Fibroblast of villous mesenchyme (primary cell): ENCODE results near the gene SF3A1. TPM values are rescaled to one million over a fixed set of nuclear protein-coding genes. Genes with fewer than 3 reads are reported as not detected.
"Not testable (repeated sequence)": the region's sequence is repeated elsewhere in the genome, so short reads cannot be mapped to it uniquely, and the experiment has no call there.

ENCODE experiments used
- DNase-seq: peaks from one replicate; pipeline ENCODE4 v3.0.0-alpha.2; 2010; ENCODE audit warnings: low read depth
- H3K4me3 ChIP-seq: 2 replicates; pipeline ENCODE4 v1.5.1; 2011; ENCODE audit warnings: low read depth, mild to moderate bottlenecking, low read length
- total RNA-seq: library from RNA; depleted of rRNA; stranded (reverse); fragments of >200 nt; gene quantifications from 2 replicates; pipeline ENCODE4 v1.2.3, GENCODE V29; 2012
- TF ChIP-seq, protein P1 (sequence below): IDR thresholded peaks from 2 replicates; pipeline ENCODE4 v1.5.1; 2012; ENCODE audit warnings: low read depth, mild to moderate bottlenecking, low read length; ENCODE audit not compliant: insufficient read depth

The SF3A1 gene
- total RNA-seq, 1 donor = 27.2 TPM

DNA sequence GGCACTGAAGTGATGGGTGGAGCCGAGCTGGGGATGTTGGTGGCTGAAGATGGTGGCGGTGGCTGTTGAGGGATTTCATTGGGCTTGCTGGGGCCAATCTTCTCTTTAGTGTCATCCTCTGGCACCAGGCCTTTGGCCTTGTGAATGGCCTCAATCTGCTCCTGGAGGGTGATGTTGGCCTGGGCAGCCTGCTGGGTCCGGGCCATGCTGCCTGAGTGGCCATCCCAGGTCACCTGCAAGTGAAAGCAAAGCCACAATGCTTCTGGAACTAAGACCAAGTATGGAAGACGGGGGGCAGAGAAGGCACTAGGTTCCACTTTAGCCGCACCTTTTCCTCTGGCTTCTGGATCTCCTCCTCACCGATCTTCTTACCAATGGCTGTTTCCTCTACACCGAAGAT, 17.9 kb downstream of the SF3A1 start:
- TF ChIP-seq, protein P1, sequence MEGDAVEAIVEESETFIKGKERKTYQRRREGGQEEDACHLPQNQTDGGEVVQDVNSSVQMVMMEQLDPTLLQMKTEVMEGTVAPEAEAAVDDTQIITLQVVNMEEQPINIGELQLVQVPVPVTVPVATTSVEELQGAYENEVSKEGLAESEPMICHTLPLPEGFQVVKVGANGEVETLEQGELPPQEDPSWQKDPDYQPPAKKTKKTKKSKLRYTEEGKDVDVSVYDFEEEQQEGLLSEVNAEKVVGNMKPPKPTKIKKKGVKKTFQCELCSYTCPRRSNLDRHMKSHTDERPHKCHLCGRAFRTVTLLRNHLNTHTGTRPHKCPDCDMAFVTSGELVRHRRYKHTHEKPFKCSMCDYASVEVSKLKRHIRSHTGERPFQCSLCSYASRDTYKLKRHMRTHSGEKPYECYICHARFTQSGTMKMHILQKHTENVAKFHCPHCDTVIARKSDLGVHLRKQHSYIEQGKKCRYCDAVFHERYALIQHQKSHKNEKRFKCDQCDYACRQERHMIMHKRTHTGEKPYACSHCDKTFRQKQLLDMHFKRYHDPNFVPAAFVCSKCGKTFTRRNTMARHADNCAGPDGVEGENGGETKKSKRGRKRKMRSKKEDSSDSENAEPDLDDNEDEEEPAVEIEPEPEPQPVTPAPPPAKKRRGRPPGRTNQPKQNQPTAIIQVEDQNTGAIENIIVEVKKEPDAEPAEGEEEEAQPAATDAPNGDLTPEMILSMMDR = no peak
- DNase-seq = no peak
- H3K4me3 ChIP-seq = no peak overlapping the region

DNA sequence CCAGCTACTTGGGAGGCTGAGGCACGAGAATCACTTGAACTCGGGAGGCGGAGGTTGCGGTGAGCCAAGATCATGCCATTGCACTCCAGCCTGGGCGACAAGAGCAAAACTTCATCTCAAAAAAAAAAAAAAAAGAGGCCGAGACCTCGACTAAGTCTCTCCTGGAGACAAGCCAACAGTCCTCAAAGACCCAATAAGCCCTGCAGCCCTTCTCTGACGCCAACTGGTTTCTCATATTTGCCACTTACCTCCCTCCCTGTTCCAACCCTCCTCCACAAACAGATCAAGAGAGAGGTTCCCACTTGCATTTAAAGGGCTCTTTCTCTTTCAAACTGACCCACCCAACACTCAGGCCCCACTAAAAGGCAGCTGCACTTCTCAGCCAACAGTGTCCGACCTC, 18.4 kb downstream of the SF3A1 start:
- not testable (repeated sequence) for H3K4me3 ChIP-seq, DNase-seq

DNA sequence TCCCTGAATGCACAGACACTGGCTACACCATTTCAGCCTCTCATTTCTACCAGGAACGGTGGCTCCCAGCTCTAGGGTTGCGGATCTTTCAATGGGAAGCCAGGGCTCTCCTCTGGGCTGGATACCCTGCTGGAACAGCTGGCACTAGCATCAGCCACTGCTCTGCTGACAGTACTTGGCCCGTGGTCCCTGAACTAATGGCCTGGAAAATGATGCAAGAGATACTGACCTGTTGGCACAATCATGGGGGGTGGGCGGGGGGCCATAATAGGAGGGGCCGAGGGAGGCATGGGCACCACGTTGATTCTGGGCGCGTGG, 19.3 kb downstream of the SF3A1 start:
- no peak overlapping the region for H3K4me3 ChIP-seq
- TF ChIP-seq, protein P1 = no peak
- no peak for DNase-seq

DNA sequence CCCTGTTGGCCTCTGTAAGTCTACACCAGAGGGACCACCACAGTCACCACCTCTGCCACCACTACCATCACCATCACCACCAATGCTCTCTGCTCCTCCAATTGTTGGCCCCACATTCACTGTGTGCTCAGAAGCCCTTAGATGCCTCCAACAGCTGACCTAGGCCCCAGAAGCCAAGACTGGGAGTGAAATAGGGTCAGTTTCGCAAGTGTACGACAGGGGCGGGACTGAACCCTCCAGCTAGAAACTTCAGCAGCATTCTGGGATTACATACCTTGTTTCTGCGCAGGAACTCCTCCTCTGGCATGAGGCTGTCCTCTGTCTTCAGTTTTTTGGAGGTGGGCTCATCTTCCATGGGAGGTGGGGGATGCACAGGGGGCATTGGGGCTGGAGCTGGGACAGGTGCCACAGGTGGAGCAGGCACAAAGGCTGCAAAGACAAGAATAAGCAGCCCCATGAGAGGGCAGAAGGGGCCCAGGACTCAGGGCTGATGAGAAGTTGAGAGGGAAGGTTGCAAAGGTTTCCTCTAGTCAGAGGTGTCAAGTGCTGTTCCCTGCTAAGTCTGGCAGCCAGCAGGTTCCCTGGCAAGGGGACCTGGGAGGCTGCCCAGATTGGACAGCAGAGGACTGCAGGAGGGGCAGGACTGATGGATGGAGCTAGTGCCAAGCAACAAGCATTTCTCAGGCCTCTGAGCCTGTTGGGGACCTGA, 19.8 kb downstream of the SF3A1 start:
- TF ChIP-seq, protein P1 = no peak
- H3K4me3 ChIP-seq = no peak overlapping the region
- DNase-seq = no peak

DNA sequence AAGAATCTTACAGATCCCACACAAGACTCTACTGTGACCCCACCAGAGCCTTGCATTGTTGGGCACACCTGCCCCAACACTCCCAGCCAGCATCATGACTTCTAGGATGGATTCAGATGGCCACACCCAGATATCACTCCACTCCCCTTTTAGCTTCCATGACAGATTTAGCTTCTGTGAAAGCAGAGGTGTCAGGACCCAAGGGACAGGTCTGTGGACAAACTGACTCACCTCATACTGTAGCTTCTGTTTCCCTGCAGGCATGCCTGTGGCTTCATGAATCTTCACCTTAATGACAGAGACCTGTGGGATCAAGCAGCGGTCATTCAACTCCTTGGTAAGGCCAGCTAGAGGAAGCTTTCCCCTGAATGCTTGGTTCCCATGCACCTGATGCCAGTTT, 21.5 kb downstream of the SF3A1 start:
- TF ChIP-seq, protein P1 = no peak
- no peak for DNase-seq

DNA sequence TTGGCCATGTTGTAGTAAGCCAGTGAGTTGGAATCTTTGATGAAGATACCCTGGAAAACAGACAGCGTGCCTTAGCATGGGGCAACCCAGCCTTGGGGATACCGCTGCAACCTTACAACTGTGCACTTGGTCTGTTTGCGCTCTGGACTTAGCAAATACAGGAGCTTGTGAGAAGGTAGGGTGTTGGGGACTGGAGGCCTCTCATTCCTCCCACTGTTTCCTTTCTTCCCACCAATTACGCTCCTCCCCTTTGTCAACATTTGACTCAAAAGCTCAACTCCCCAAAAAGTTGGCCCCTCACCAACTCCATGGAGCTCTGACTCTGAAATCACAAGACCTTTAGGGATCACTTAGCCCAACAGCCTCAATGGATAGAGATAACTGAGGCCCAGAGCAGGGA, 22.0 kb downstream of the SF3A1 start:
- no peak for DNase-seq
- TF ChIP-seq, protein P1 = no peak
- no peak overlapping the region for H3K4me3 ChIP-seq

More for the DNA sequence above, 21.5 kb downstream of the SF3A1 start:
- H3K4me3 ChIP-seq = no peak overlapping the region

DNA sequence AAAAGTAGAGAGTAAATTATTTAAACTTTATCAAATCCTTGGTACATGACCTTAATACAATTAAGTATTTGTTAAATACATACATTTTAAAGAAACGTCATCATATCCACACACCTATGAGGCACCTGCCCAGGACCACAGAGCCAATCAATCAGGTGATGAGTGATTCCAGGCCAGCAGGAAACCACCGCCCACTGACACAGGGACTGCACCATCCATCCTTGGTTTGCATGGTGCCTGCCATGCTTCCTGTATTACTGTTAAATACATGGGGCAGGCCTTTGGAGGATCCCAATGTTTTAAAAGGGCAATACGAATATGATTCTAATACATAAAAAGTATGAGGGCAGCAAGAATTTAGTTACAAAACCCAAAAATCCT, 23.0 kb downstream of the SF3A1 start:
- DNase-seq = no peak
- TF ChIP-seq, protein P1 = no peak
- H3K4me3 ChIP-seq = no peak overlapping the region
